Muscle of leg (tissue), 11 donors: ENCODE results near the gene RAX2. TPM values are rescaled to one million over a fixed set of nuclear protein-coding genes. Genes with fewer than 3 reads are reported as not detected.

Experiments used
- DNase-seq: peaks from one replicate; pipeline ENCODE4 v3.0.0; 2013
- H3K27ac ChIP-seq: one replicate; pipeline ENCODE4 v1.5.1; 2013; ENCODE audit warnings: mild to moderate bottlenecking, low read length, control low read depth
- H3K27me3 ChIP-seq: one replicate; pipeline ENCODE4 v1.6.1; 2013; ENCODE audit warnings: low read length; ENCODE audit not compliant: control insufficient read depth, insufficient read depth
- H3K36me3 ChIP-seq: one replicate; pipeline ENCODE4 v1.6.1; 2013; ENCODE audit warnings: low read length; ENCODE audit not compliant: control insufficient read depth, insufficient read depth
- H3K4me1 ChIP-seq: one replicate; pipeline ENCODE4 v1.6.1; 2013; ENCODE audit warnings: low read length; ENCODE audit not compliant: control insufficient read depth, insufficient read depth
- H3K4me3 ChIP-seq: one replicate; pipeline ENCODE4 v1.5.1; 2013; ENCODE audit warnings: low read length, control low read depth
- H3K9me3 ChIP-seq: replicated peaks from 2 replicates; pipeline ENCODE4 v1.6.1; 2013; ENCODE audit warnings: low read depth, low read length; ENCODE audit not compliant: control insufficient read depth
- WGBS: methylation state at CpG from one replicate; pipeline ENCODE4 v1.1.5; 2013; ENCODE audit warnings: missing lambda C conversion rate; ENCODE audit not compliant: insufficient coverage; 5-methylcytosine and 5-hydroxymethylcytosine counted together
- polyA plus RNA-seq, 8 donors: library from polyadenylated mRNA; unstranded; fragments of 120-200 nt; gene quantifications; one replicate each; pipeline versions ENCODE4 v1.2.1 to v1.2.3, GENCODE V29; 2013; ENCODE audit warnings: inconsistent platforms in 1 of 8, low replicate concordance in 1 of 8; ENCODE audit not compliant: insufficient read length in 8 of 8, insufficient read depth in 1 of 8
- total RNA-seq: library from RNA; stranded (reverse); fragments of 120-200 nt; gene quantifications from one replicate; pipeline ENCODE4 v1.2.4, GENCODE V29; 2013

The RAX2 gene
- total and polyA plus RNA-seq, 9 donors, result 0.04 TPM; not detected in 8

GRCh38 chr19:3745363-3746045 is 26.5 kb downstream of the RAX2 start:
- DNase-seq, result no peak
- H3K4me3 ChIP-seq, result no peak overlapping the region
- whole genome bisulfite sequencing, result 78% methylated on average over 6 of the region's 8 CpGs
- H3K27me3 ChIP-seq, result no peaks in the 10 kb centered on the region
- no peaks in the 10 kb centered on the region for H3K4me1 ChIP-seq
- H3K36me3 ChIP-seq, result peaks cover 11% of the 10 kb centered on the region
- H3K27ac ChIP-seq, result no peak overlapping the region
- H3K9me3 ChIP-seq, result peaks cover 2% of the 10 kb centered on the region

- no peak overlapping the region for H3K4me3 ChIP-seq
- H3K27ac ChIP-seq, result no peak overlapping the region
- no peaks in the 10 kb centered on the region for H3K9me3 ChIP-seq
- no peak for DNase-seq
- H3K4me1 ChIP-seq, result no peaks in the 10 kb centered on the region
- WGBS, result 83% methylated on average over 2 of the region's 2 CpGs
- H3K27me3 ChIP-seq, result no peaks in the 10 kb centered on the region
- H3K36me3 ChIP-seq, result no peaks in the 10 kb centered on the region
Observed at GRCh38 chr19:3743486-3743885, 28.5 kb downstream of the RAX2 start.

GRCh38 chr19:3740431-3740830 is 31.6 kb downstream of the RAX2 start:
- no peaks in the 10 kb centered on the region for H3K9me3 ChIP-seq
- no peaks in the 10 kb centered on the region for H3K4me1 ChIP-seq
- no peaks in the 10 kb centered on the region for H3K27me3 ChIP-seq
- 90% methylated on average over 24 of the region's 24 CpGs for WGBS
- DNase-seq, result no peak
- no peaks in the 10 kb centered on the region for H3K36me3 ChIP-seq
- H3K27ac ChIP-seq, result no peak overlapping the region
- no peak overlapping the region for H3K4me3 ChIP-seq

GRCh38 chr19:3738477-3739220 is 33.4 kb downstream of the RAX2 start:
- 85% methylated on average over 28 of the region's 32 CpGs for WGBS
- Histone ChIP-seq H3K27me3 (peaks cover 2% of the 10 kb centered on the region), H3K36me3 (no peaks in the 10 kb centered on the region)

DNA sequence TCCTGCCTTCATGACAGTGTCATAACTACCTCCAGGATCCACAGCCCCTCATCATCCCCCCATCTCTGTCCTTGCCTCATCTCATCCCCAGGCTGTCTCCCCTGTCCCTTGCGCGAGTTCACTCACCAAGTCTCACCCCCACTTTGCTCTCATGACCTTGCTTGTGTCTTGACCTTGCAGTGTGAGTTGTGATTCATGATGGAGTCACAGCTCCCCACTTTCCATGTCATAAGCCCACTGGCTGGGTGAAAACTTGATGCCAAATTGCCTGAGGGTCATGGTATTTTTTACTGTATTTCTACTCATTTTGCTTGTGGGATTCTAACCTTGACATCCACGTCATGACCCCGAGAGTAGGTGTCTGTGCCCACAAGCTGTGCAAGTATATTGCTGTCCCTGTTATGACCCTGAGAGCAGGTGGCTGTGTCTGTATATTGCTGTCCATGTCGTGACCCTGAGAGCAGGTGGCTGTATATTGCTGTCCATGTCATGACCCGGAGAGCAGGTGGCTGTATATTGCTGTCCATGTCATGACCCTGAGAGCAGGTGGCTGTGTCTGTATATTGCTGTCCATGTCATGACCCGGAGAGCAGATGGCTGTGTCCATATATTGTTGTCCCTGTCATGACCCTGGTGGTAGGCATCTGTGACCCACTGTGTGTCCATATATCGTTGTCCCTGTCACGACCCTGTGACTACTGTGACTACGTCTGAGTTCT is 34.4 kb downstream of the RAX2 start:
- Histone ChIP-seq H3K4me3 (no peak overlapping the region), H3K36me3 (no peaks in the 10 kb centered on the region), H3K27me3 (peaks cover 2% of the 10 kb centered on the region), H3K4me1 (no peaks in the 10 kb centered on the region), H3K9me3 (no peaks in the 10 kb centered on the region), H3K27ac (no peak overlapping the region)
- no peak for DNase-seq
- WGBS, result 68% methylated on average over 7 of the region's 10 CpGs

More at GRCh38 chr19:3738477-3739220, 33.4 kb downstream of the RAX2 start:
- DNase-seq, result no peak
- H3K27ac ChIP-seq, result no peak overlapping the region
- H3K4me1 ChIP-seq, result no peaks in the 10 kb centered on the region
- H3K9me3 ChIP-seq, result no peaks in the 10 kb centered on the region
- no peak overlapping the region for H3K4me3 ChIP-seq

DNA sequence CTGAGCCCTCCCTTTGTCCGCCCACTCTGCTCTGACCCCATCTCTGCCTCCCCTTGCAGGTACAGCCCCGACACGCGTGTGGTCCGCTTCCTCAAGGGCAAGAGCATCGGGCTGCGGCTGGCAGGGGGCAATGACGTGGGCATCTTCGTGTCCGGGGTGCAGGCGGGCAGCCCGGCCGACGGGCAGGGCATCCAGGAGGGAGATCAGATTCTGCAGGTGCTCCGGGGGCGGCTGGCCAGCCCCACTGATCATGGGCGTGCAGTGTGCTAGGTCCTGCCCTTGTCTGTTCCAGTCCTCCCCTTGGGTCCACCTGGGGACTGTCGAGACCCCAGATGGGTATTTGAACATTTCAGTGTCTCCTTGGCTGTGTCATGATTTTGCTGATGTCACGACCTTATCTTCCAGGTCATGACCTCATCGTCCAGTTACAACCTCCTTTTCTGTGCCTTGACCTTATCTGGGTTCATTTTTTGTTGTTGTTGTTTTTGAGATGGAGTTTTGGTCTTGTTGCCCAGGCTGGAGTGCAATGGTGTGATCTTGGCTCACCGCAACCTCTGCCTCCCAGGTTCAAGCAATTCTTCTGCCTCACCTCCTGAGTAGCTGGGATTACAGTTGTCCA is 35.8 kb downstream of the RAX2 start:
- H3K27me3 ChIP-seq, result peaks cover 4% of the 10 kb centered on the region
- H3K27ac ChIP-seq, result no peak overlapping the region
- DNase-seq, result no peak
- no peak overlapping the region for H3K4me3 ChIP-seq
- H3K9me3 ChIP-seq, result no peaks in the 10 kb centered on the region
- H3K4me1 ChIP-seq, result no peaks in the 10 kb centered on the region
- 87% methylated on average over 18 of the region's 21 CpGs for WGBS
- no peaks in the 10 kb centered on the region for H3K36me3 ChIP-seq

- Histone ChIP-seq H3K4me3 (no peak overlapping the region), H3K27ac (no peak overlapping the region), H3K4me1 (no peaks in the 10 kb centered on the region), H3K36me3 (no peaks in the 10 kb centered on the region), H3K27me3 (peaks cover 4% of the 10 kb centered on the region), H3K9me3 (peaks cover 3% of the 10 kb centered on the region)
- no CpG with 5 or more reads among the region's 14 CpGs for WGBS
- DNase-seq, result no peak
Observed at GRCh38 chr19:3734310-3734600, 37.8 kb downstream of the RAX2 start.

DNA sequence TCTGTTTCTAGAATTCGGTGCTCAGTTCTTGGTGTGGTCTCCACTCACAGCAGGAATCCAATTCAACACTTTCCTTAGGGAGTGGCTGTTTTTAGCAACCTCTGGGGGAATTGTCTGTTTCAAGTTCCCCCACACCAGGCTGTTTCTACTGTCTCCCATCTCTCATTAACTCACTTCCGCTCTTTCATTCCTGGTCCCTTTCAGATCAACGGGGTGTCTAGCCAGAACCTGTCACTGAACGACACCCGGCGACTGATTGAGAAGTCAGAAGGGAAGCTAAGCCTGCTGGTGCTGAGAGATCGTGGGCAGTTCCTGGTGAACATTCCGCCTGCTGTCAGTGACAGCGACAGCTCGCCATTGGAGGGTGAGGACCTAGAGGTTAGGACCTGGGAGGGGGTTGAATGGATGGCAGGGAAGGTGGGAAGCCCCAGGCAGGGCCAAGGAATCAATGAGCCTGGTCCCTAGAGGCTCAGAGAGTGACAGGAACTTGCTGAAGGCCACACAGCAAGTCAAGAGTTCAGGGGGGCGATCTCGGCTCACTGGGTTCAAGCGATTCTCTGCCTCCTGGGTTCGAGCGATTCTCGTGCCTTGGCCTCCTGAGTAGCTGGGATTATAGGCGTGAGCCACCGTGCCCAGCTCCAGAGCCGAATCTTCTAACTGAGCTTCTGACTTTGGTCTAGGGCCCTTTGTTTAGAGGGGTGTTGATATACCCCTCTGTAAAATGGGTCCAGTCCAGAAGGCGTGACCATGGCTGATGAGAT is 38.3 kb downstream of the RAX2 start:
- 75% methylated on average over 13 of the region's 20 CpGs for whole genome bisulfite sequencing

GRCh38 chr19:3732108-3732507 is 39.9 kb downstream of the RAX2 start:
- Histone ChIP-seq H3K27me3 (peaks cover 4% of the 10 kb centered on the region), H3K27ac (no peak overlapping the region), H3K36me3 (no peaks in the 10 kb centered on the region), H3K9me3 (peaks cover 4% of the 10 kb centered on the region), H3K4me3 (no peak overlapping the region), H3K4me1 (no peaks in the 10 kb centered on the region)
- whole genome bisulfite sequencing, result 63% methylated on average over 1 of the region's 1 CpG
- DNase-seq, result no peak

More for the DNA sequence above, 38.3 kb downstream of the RAX2 start:
- no peak overlapping the region for H3K27ac ChIP-seq
- peaks cover 4% of the 10 kb centered on the region for H3K27me3 ChIP-seq
- peaks cover 4% of the 10 kb centered on the region for H3K9me3 ChIP-seq
- no peaks in the 10 kb centered on the region for H3K4me1 ChIP-seq
- no peak overlapping the region for H3K4me3 ChIP-seq
- DNase-seq, result no peak
- H3K36me3 ChIP-seq, result no peaks in the 10 kb centered on the region
